WTC11 (cell line): ENCODE measurements around the gene GABRQ. TPM values are rescaled to one million over a fixed set of nuclear protein-coding genes. Genes with fewer than 3 reads are reported as not detected.
A peak's percentile ranks its signal among the peaks of the same experiment; 100 is the strongest.

Experiments used
- ATAC-seq: fragments of 200-7000 bp; cut with Tn5 transposase; 2 replicates; pipeline ENCODE4 v1.10.0; 2021; ENCODE audit warnings: mild to moderate bottlenecking, moderate library complexity
- CTCF ChIA-PET: fragments of 300-600 bp; sonication (Branson Sonifier 250); formaldehyde crosslinking; loops from one replicate; lab custom pipeline; 2021; ENCODE audit warnings: antibody characterized with exemption; lab: Charles Lee
- POLR2A ChIA-PET: fragments of 350-600 bp; sonication (Branson Sonifier 250); formaldehyde crosslinking; loops from one replicate; lab custom pipeline; 2021; ENCODE audit warnings: antibody characterized with exemption; lab: Charles Lee
- DNase-seq: peaks from one replicate; pipeline ENCODE4 v3.0.0; 2021; ENCODE audit warnings: low spot score
- H3K27ac Mint-ChIP-seq: 2 replicates; pipeline ENCODE4 v1.8.0; 2021; ENCODE audit warnings: mixed read lengths
- H3K27me3 Mint-ChIP-seq: 2 replicates; pipeline ENCODE4 v1.8.0; 2021; ENCODE audit warnings: low read depth, mild to moderate bottlenecking, moderate library complexity, mixed read lengths
- H3K36me3 Mint-ChIP-seq: 2 replicates; pipeline ENCODE4 v1.8.0; 2021; ENCODE audit warnings: mixed read lengths
- H3K4me1 Mint-ChIP-seq: 2 replicates; pipeline ENCODE4 v1.8.0; 2022; ENCODE audit warnings: mixed read lengths
- H3K4me3 Mint-ChIP-seq: 2 replicates; pipeline ENCODE4 v1.8.0; 2021; ENCODE audit warnings: mild to moderate bottlenecking, moderate library complexity, mixed read lengths
- H3K9me3 Mint-ChIP-seq: 2 replicates; pipeline ENCODE4 v1.8.0; 2021; ENCODE audit warnings: mixed read lengths
- AFF4 ChIP-seq: sonication (generic); formaldehyde crosslinking; IDR thresholded peaks from 2 replicates; pipeline ENCODE4 v1.8.1; 2023; ENCODE audit warnings: mild to moderate bottlenecking, missing genetic modification reagents, borderline replicate concordance
- ATF2 ChIP-seq: sonication (generic); formaldehyde crosslinking; IDR thresholded peaks from 2 replicates; pipeline ENCODE4 v1.8.1; 2022; ENCODE audit warnings: low read depth, missing genetic modification reagents, borderline replicate concordance
- ATF3 ChIP-seq: sonication (generic); formaldehyde crosslinking; conservative IDR thresholded peaks from 2 replicates; pipeline ENCODE4 v1.8.1; 2022; ENCODE audit warnings: mild to moderate bottlenecking, missing genetic modification reagents
- E2F1 ChIP-seq: sonication (generic); formaldehyde crosslinking; IDR thresholded peaks from 2 replicates; pipeline ENCODE4 v1.8.0; 2022; ENCODE audit warnings: mild to moderate bottlenecking, missing genetic modification reagents
- GABPB1 ChIP-seq: sonication (generic); formaldehyde crosslinking; IDR thresholded peaks from 2 replicates; pipeline ENCODE4 v1.8.1; 2023; ENCODE audit warnings: mild to moderate bottlenecking, missing genetic modification reagents
- IRF1 ChIP-seq: sonication (generic); formaldehyde crosslinking; IDR thresholded peaks from 2 replicates; pipeline ENCODE4 v1.8.0; 2023; ENCODE audit warnings: missing genetic modification reagents
- NR1H2 ChIP-seq: sonication (generic); formaldehyde crosslinking; IDR thresholded peaks from 2 replicates; pipeline ENCODE4 v1.9.0; 2021; ENCODE audit warnings: mild to moderate bottlenecking, moderate library complexity, missing genetic modification reagents
- PREB ChIP-seq: sonication (generic); formaldehyde crosslinking; IDR thresholded peaks from 2 replicates; pipeline ENCODE4 v1.8.1; 2022; ENCODE audit warnings: mild to moderate bottlenecking, missing genetic modification reagents, moderate library complexity, borderline replicate concordance
- PRRX2 ChIP-seq: fragments of 250-450 bp; sonication (Bioruptor Pico); IDR thresholded peaks from 2 replicates; pipeline ENCODE4 v1.8.0; 2021; ENCODE audit warnings: mild to moderate bottlenecking
- RELA ChIP-seq: sonication (generic); formaldehyde crosslinking; IDR thresholded peaks from 2 replicates; pipeline ENCODE4 v1.8.1; 2022; ENCODE audit warnings: missing genetic modification reagents, mild to moderate bottlenecking, borderline replicate concordance
- SP1 ChIP-seq: sonication (generic); formaldehyde crosslinking; conservative IDR thresholded peaks from 2 replicates; pipeline ENCODE4 v1.8.1; 2022; ENCODE audit warnings: missing genetic modification reagents
- TEAD1 ChIP-seq: sonication (generic); formaldehyde crosslinking; IDR thresholded peaks from 2 replicates; pipeline ENCODE4 v1.8.0; 2022; ENCODE audit warnings: mild to moderate bottlenecking, missing genetic modification reagents
- USF2 ChIP-seq: sonication (generic); formaldehyde crosslinking; IDR thresholded peaks from 2 replicates; pipeline ENCODE4 v1.8.1; 2023; ENCODE audit warnings: mild to moderate bottlenecking, missing genetic modification reagents, moderate library complexity
- ZBTB21 ChIP-seq: sonication (generic); formaldehyde crosslinking; IDR thresholded peaks from 2 replicates; pipeline ENCODE4 v1.8.1; 2023; ENCODE audit warnings: mild to moderate bottlenecking, missing genetic modification reagents, borderline replicate concordance
- total RNA-seq: library from RNA; stranded (reverse); gene quantifications from 3 replicates; pipeline ENCODE4 v1.2.3, GENCODE V29; 2021

Gene GABRQ
- total RNA-seq, 1 experiment from 2014 or later = 8.6 TPM

- ChIA-PET CTCF (interaction anchor here (0.6 to 4.2 kb wide), 13 partner anchors 11 to 947 kb away, joined by 3 to 41 read pairs (median 5); partner anchors contain the start of genes CETN2 and NSDHL), POLR2A (no interaction called here)
- no peaks in the 10 kb centered on the region for H3K9me3 Mint-ChIP-seq
- H3K4me3 Mint-ChIP-seq = no peak overlapping the region
- H3K27ac Mint-ChIP-seq = no peak overlapping the region
- DNase-seq = peak; percentile 38
- no peak for TF ChIP-seq E2F1 (CRISPR knock-in tag)
- no peak for TF ChIP-seq ZBTB21 (CRISPR knock-in tag)
- no peak for TF ChIP-seq TEAD1 (CRISPR knock-in tag)
- TF ChIP-seq USF2 = no peak
- no peak for TF ChIP-seq ATF3 (CRISPR knock-in tag)
- no peak for TF ChIP-seq PREB
- TF ChIP-seq, all 79 proteins: peak for 0
- Mint-ChIP-seq H3K36me3 (no peaks in the 10 kb centered on the region), H3K27me3 (no peaks in the 10 kb centered on the region), H3K4me1 (no peaks in the 10 kb centered on the region)
- ATAC-seq = peak; percentile 82
Measured at GRCh38 chrX:152658302-152658701, 20.6 kb downstream of the GABRQ start.

GRCh38 chrX:152663086-152663485 is 25.4 kb downstream of the GABRQ start:
- no peaks in the 10 kb centered on the region for H3K4me1 Mint-ChIP-seq
- DNase-seq = no peak
- TF ChIP-seq ATF3 (CRISPR knock-in tag) (no peak), RELA (CRISPR knock-in tag) (no peak), PRRX2 (no peak), AFF4 (CRISPR knock-in tag) (no peak), SP1 (CRISPR knock-in tag) (no peak), NR1H2 (CRISPR knock-in tag) (no peak), IRF1 (CRISPR knock-in tag) (no peak), GABPB1 (no peak), ZBTB21 (CRISPR knock-in tag) (no peak), ATF2 (CRISPR knock-in tag) (no peak)
- TF ChIP-seq, all 79 proteins: peak for 0
- ChIA-PET POLR2A (no interaction called here), CTCF (no interaction called here)
- H3K4me3 Mint-ChIP-seq = no peak overlapping the region
- H3K9me3 Mint-ChIP-seq = 0 out of 2 replicates have a peak, but pooled peaks cover 9% of the 10 kb centered on the region
- H3K27me3 Mint-ChIP-seq = peaks cover 3% of the 10 kb centered on the region; the same call in 1 of the 2 replicates
- no peak for ATAC-seq
- no peaks in the 10 kb centered on the region for H3K36me3 Mint-ChIP-seq
- H3K27ac Mint-ChIP-seq = no peak overlapping the region
